ENCODE data around the gene BANF2.

DNA sequence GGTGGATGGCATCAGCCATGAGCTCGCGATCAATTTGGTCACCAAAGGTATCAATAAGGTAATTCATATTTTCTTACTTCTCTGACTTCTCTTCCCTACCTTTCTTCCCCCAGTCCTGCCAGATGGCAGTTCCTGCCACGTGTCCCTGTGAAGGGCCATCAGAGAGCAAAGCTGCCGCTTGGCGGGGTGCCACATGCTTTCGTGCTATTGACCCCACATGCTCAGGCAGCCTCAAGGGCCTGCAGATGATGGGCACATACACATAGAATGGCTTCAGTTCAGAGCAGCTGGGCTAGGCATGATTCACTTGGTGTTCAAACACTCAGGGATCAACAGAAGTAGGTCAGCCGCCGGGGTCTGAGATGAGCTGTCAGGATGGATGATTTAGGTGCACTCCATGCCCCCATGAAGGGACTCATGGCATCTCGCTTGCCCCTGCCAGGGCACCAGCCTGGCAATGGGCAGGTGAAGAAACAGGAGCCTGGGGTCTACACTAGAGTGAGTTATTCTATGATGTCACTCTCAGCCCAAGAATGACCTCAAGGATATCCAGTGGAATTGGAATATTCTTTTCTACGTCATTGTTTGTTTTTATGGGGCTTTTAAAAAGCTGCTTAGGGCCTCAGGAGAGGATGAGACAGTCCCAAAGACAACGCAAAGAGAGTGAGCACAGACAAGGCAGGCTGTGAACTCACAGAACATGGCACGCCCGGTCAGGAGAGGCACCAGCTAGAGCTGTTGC lies 25.5 kb downstream of the BANF2 start:
- TF ChIP-seq, protein P1, sequence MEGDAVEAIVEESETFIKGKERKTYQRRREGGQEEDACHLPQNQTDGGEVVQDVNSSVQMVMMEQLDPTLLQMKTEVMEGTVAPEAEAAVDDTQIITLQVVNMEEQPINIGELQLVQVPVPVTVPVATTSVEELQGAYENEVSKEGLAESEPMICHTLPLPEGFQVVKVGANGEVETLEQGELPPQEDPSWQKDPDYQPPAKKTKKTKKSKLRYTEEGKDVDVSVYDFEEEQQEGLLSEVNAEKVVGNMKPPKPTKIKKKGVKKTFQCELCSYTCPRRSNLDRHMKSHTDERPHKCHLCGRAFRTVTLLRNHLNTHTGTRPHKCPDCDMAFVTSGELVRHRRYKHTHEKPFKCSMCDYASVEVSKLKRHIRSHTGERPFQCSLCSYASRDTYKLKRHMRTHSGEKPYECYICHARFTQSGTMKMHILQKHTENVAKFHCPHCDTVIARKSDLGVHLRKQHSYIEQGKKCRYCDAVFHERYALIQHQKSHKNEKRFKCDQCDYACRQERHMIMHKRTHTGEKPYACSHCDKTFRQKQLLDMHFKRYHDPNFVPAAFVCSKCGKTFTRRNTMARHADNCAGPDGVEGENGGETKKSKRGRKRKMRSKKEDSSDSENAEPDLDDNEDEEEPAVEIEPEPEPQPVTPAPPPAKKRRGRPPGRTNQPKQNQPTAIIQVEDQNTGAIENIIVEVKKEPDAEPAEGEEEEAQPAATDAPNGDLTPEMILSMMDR (IDR thresholded peaks at IDR 0.05), result no peak
- TF ChIP-seq POLR2AphosphoS5 (IDR thresholded peaks at IDR 0.05), result no peak
- no peak for TF ChIP-seq POLR2A (IDR thresholded peaks at IDR 0.05)

All from suprapubic skin (tissue), 4 donors.